ENCODE results near the gene KDM4C. TPM values are rescaled to one million over a fixed set of nuclear protein-coding genes. Genes with fewer than 3 reads are reported as not detected.
"Not testable (repeated sequence)": the region's sequence is repeated elsewhere in the genome, so short reads cannot be mapped to it uniquely, and the experiment has no call there.

KDM4C gene
- total RNA-seq, 1 donor from 2014 or later = 63.5 TPM

DNA sequence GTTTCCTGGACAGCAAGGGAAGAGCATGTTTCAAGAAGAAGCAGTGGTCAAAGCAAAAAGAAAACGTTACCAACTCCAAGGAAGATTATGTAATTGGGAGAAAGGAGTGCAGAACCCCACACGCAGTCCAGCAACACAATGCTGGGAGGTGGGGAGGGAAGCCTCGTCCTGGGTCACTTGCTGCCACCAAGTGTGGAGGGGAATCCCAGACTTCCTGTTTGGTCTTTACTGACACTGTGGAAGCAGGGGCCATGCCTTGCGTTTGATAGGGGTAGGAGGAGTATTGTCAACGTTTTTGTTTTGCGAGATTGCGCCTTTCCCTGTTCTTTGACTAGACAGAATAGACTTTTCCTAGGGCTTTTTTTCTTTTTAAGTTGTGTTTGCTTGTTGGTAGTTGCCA lies 421.0 kb downstream of the KDM4C start:
- no peak overlapping the region for H3K27ac Mint-ChIP-seq (ENCODE audit: unreplicated experiment)
- no peak for DNase-seq
- H3K36me3 Mint-ChIP-seq (ENCODE audit: unreplicated experiment) = peaks cover 16% of the 10 kb centered on the region
- no peaks in the 10 kb centered on the region for H3K27me3 Mint-ChIP-seq (ENCODE audit: unreplicated experiment)
- H3K4me3 Mint-ChIP-seq (ENCODE audit: unreplicated experiment) = no peak overlapping the region
- H3K4me1 Mint-ChIP-seq (ENCODE audit: low read depth, unreplicated experiment) = no peaks in the 10 kb centered on the region
- H3K9me3 Mint-ChIP-seq (ENCODE audit: unreplicated experiment) = peaks cover 2% of the 10 kb centered on the region
- TF ChIP-seq, protein P1, sequence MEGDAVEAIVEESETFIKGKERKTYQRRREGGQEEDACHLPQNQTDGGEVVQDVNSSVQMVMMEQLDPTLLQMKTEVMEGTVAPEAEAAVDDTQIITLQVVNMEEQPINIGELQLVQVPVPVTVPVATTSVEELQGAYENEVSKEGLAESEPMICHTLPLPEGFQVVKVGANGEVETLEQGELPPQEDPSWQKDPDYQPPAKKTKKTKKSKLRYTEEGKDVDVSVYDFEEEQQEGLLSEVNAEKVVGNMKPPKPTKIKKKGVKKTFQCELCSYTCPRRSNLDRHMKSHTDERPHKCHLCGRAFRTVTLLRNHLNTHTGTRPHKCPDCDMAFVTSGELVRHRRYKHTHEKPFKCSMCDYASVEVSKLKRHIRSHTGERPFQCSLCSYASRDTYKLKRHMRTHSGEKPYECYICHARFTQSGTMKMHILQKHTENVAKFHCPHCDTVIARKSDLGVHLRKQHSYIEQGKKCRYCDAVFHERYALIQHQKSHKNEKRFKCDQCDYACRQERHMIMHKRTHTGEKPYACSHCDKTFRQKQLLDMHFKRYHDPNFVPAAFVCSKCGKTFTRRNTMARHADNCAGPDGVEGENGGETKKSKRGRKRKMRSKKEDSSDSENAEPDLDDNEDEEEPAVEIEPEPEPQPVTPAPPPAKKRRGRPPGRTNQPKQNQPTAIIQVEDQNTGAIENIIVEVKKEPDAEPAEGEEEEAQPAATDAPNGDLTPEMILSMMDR (IDR thresholded peaks at IDR 0.05; ENCODE audit: partially characterized antibody, unreplicated experiment) = no peak

DNA sequence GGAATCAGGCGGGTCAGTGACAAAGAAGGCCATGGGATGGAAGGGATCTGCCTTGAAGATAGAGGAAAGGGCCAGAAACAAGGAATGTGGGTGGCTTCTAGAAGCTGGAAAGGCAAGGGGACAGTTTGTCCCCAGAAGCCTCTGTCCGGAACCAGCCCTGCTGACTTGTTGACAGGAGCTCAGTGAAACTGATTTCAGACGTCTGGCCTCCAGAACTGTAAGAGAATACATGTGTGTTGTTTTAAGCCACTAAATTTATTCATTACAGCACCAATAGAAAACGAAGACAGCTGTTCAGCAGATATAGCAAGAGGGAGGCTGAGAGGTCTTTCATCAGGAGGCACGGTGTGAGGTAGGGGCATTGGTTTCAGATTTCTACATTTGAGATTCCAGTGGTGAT lies 422.5 kb downstream of the KDM4C start:
- Mint-ChIP-seq H3K9me3 (ENCODE audit: unreplicated experiment) (no peaks in the 10 kb centered on the region), H3K4me1 (ENCODE audit: low read depth, unreplicated experiment) (no peaks in the 10 kb centered on the region), H3K4me3 (ENCODE audit: unreplicated experiment) (no peak overlapping the region), H3K27ac (ENCODE audit: unreplicated experiment) (no peak overlapping the region), H3K27me3 (ENCODE audit: unreplicated experiment) (peaks cover under 1% of the 10 kb centered on the region), H3K36me3 (ENCODE audit: unreplicated experiment) (peaks cover 16% of the 10 kb centered on the region)
- DNase-seq = no peak
- TF ChIP-seq, protein P1 (IDR thresholded peaks at IDR 0.05; ENCODE audit: partially characterized antibody, unreplicated experiment) = no peak

DNA sequence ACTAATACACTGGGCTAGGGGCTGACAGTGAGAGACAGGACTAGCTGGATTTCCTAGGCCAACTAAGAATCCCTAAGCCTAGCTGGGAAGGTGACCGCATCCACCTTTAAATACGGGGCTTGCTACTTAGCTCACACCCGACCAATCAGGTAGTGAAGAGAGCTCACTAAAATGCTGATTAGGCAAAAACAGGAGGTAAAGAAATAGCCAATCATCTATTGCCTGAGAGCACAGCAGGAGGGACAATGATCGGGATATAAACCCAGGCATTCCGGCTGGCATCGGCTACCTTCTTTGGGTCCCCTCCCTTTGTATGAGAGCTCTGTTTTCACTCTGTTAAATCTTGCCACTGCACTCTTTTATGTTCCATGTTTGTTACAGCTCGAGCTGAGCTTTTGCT lies 425.4 kb downstream of the KDM4C start:
- not testable (repeated sequence) for H3K27me3 Mint-ChIP-seq (ENCODE audit: unreplicated experiment); DNase-seq; H3K27ac Mint-ChIP-seq (ENCODE audit: unreplicated experiment); H3K4me3 Mint-ChIP-seq (ENCODE audit: unreplicated experiment); H3K4me1 Mint-ChIP-seq (ENCODE audit: low read depth, unreplicated experiment); H3K9me3 Mint-ChIP-seq (ENCODE audit: unreplicated experiment)
- H3K36me3 Mint-ChIP-seq (ENCODE audit: unreplicated experiment) = peaks cover 16% of the 10 kb centered on the region

DNA sequence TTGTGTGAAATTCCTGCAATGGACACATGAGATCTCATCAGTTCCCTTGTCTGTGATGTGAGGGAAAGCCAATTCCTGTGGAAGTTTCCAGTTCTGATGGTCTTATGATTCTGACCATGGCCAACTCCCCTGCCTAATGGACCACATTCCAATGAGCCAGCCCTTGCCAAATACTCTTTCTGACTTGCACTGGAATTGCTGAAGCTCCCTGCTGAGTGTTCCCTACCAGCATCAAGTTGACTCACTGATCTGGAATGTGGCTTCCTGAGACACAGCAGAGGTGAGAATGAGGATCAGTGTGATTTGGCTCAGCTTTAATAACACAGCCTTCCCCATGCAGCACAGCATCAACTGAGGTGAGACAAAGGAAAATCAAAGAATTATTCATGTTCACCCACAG lies 427.8 kb downstream of the KDM4C start:
- no peak for DNase-seq
- Mint-ChIP-seq H3K9me3 (ENCODE audit: unreplicated experiment) (peaks cover 5% of the 10 kb centered on the region), H3K27me3 (ENCODE audit: unreplicated experiment) (peaks cover 4% of the 10 kb centered on the region), H3K4me3 (ENCODE audit: unreplicated experiment) (no peak overlapping the region), H3K4me1 (ENCODE audit: low read depth, unreplicated experiment) (no peaks in the 10 kb centered on the region), H3K36me3 (ENCODE audit: unreplicated experiment) (peaks cover 14% of the 10 kb centered on the region), H3K27ac (ENCODE audit: unreplicated experiment) (no peak overlapping the region)
- TF ChIP-seq, protein P1 (IDR thresholded peaks at IDR 0.05; ENCODE audit: partially characterized antibody, unreplicated experiment) = no peak

- Mint-ChIP-seq H3K27ac (ENCODE audit: unreplicated experiment) (no peak overlapping the region), H3K9me3 (ENCODE audit: unreplicated experiment) (peaks cover 5% of the 10 kb centered on the region), H3K4me3 (ENCODE audit: unreplicated experiment) (no peak overlapping the region), H3K36me3 (ENCODE audit: unreplicated experiment) (peaks cover 14% of the 10 kb centered on the region), H3K4me1 (ENCODE audit: low read depth, unreplicated experiment) (no peaks in the 10 kb centered on the region), H3K27me3 (ENCODE audit: unreplicated experiment) (peaks cover 4% of the 10 kb centered on the region)
- TF ChIP-seq, protein P1 (IDR thresholded peaks at IDR 0.05; ENCODE audit: partially characterized antibody, unreplicated experiment) = peak; percentile 78
- no peak for DNase-seq
Measured at GRCh38 chr9:7186175-7186574, 428.4 kb downstream of the KDM4C start.

GRCh38 chr9:7192266-7192665 lies 434.5 kb downstream of the KDM4C start:
- H3K36me3 Mint-ChIP-seq (ENCODE audit: unreplicated experiment) = peaks cover 6% of the 10 kb centered on the region
- TF ChIP-seq, protein P1 (IDR thresholded peaks at IDR 0.05; ENCODE audit: partially characterized antibody, unreplicated experiment) = no peak
- H3K27ac Mint-ChIP-seq (ENCODE audit: unreplicated experiment) = no peak overlapping the region
- no peaks in the 10 kb centered on the region for H3K27me3 Mint-ChIP-seq (ENCODE audit: unreplicated experiment)
- no peak overlapping the region for H3K4me3 Mint-ChIP-seq (ENCODE audit: unreplicated experiment)
- peaks cover 3% of the 10 kb centered on the region for H3K9me3 Mint-ChIP-seq (ENCODE audit: unreplicated experiment)
- peak; percentile 31 for DNase-seq
- H3K4me1 Mint-ChIP-seq (ENCODE audit: low read depth, unreplicated experiment) = peaks cover 6% of the 10 kb centered on the region
